Pons (tissue), 1 donor: Measurements from ENCODE around the gene PAX1.

Experiments used
- DNase-seq: peaks from one replicate; pipeline ENCODE4 v3.0.0-alpha.2; 2016; ENCODE audit warnings: low spot score

The PAX1 gene

GRCh38 chr20:21739682-21740081 is 34.2 kb downstream of the PAX1 start:
- no peak for DNase-seq

DNA sequence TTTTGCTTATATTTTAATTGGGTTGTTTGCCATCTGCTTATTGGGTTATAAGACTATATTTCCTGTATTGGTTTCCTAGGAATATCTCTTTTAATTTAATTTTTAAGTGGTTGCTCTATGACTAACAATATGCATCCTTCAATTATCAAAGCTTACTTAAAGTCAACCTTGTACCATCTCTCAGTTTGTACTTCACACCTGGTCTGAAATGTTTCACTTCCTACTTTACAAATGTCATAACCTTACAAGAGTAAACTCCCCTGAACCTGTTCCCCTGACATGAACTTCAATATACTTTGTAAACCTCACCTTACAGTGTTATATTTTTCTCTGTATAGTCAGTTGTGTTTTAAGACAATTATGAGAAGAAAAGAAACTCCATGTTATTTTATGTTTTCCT is 35.8 kb downstream of the PAX1 start:
- DNase-seq, result no peak

GRCh38 chr20:21762646-21763045 is 57.2 kb downstream of the PAX1 start:
- no peak for DNase-seq

- no peak for DNase-seq
These were observed 61.8 kb downstream of the PAX1 start for GRCh38 chr20:21767200-21767738.

- DNase-seq, result no peak
These were observed 62.3 kb downstream of the PAX1 start for GRCh38 chr20:21767739-21768223.
